Hypothalamus (tissue), 51 donors: Measurements from ENCODE around the gene TNS3.
"Not testable (repeated sequence)": the region's sequence is repeated elsewhere in the genome, so short reads cannot be mapped to it uniquely, and the experiment has no call there.

ENCODE experiments used
- DNase-seq, 51 donors: peaks; one replicate each; lab custom pipeline; 2025; lab: John Stamatoyannopoulos, UW

Gene TNS3

DNA sequence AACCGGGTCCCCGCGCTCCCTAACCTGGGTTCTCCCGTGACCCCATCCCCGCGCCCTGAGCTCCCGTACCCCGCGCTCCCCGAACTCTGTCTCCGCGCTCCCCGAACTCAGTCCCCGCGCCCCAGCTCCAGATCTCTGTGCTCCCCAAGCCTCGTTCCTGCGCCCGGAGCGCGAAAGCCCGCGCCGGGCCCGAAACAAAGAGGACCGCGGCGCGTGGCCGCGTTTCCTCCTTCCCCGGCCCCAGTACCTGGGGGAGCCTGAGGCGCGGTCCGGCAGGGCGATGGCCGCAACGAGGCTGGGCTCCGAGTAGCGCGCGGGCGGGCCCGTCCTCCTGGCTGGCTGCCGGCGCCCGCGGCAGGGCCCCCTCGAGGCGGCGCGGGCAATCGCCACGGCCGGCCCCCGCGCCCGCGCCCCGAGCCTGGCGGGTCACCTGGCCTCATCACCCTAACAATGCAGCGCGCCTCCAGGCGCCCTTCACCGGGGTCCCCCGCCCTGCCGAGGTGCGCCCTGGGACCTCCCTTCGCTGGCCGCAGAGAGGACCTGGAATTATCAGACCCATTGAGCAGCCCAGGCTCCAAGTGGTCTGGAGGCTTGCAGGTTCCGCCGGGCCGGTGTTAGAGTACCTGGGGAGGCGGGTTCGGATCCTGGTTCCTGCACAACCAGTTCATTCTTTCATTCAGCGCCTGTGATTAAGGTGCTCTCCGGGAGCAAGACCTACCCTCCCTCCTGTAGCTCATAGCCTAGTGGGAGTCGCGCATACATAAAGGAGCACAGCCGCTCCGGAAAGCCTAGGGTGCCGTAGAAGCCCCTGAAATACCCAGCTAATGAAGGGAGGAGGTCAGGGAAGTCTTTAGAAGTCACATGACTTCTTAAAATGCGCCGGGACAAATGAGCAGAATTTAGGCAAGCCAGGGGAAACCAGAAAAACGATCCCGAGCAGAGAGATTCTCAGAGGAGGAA is at the start of gene TNS3:
TSS of gene TNS3 (minus strand) at position 308 of the 960 bp plus-strand sequence. CDS start 142,475 bp downstream, outside the sequence.
- DNase-seq: peak in 2 of 51 donors; percentile 20 to 29

DNA sequence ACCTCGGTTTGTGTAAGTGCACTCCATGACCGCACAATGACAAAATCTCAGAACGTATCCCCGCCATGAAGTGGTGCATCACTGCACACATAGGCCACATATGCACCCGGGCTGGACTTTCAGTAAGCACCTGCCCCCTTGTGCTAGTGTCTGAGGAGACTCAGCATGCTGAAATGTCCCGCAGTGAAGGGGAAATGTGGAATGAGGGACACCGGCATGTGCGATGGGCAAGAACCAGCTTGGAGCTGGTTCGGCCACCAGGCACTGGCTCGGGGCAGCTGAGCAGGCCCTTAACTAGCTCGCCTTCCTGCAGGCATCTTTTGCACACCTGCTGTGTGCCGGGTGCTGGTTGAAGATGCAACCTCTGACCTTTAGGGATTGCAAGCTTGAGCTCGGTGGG is 49.8 kb upstream of the TNS3 start:
- no peak for DNase-seq

DNA sequence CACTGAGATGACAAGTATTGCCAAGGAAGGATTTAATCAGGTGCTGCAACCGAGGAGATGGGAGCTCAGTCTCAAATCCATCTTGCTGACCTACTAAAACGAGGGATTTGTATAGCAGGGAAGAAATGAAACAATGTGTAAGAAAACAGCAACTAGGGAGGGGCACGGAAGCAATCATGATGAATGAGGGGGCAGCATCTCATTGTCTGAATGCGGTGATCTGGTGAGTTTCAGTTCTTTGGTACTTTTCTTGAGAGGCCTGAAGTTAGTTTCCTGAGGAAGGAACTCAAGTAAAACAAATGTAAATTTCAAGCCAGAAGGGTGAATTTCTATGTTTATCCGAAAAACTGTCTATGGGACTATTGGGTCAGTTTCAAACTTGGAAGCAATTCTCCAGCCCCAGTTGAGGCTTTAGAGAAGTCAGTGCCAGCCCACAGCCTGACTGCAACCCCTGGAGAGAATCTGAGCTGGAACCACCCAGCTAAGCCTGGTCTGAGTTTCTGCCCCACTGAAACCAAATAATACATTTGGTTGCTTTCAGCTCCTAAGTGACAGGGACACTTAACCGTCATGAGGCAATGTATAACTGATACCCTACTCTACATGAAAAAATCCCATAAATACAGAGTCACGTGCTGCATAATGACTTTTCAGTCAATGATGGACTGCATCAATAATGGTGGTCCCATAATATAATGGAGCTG is 45.8 kb upstream of the TNS3 start:
- no peak for DNase-seq

DNA sequence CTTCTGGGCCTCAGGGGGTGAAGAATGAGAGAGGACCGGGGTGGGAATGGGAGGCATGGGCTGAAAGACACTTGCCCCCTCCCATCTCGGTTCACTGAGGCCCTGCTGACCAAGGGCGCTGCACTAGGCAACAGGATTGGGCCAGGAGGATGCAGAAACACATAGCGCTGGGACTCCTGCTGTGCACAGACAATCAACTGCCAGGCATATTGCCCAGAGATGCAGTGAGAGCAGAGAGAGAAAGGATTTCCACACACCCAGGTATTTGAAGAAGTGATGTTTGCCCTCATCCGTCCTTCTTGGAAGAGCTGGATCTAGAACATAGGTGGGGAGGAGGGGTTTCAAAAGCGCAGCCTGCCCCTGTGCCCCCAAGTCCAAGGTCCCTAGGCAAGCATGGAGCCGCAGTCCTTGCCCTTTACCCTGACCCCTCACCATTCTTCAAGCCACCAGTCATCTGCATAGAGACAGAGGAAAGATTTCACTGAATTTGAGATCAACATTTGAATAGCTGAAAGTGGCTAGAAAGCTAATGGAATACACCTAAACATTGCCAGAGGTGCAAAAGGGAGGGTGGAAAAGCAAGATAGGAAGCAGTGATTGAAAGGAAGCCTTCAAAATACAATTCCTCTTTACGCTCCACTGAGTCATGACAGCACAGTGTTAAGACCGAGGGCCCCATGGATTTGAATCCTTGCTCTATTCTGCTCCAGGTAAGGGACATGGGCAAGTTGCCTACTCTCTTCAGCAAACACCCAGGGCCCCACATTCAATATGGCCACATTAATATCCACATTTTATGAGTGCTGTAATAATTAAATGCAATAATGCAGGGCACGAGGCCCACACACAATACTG is 44.2 kb upstream of the TNS3 start:
- no peak for DNase-seq

DNA sequence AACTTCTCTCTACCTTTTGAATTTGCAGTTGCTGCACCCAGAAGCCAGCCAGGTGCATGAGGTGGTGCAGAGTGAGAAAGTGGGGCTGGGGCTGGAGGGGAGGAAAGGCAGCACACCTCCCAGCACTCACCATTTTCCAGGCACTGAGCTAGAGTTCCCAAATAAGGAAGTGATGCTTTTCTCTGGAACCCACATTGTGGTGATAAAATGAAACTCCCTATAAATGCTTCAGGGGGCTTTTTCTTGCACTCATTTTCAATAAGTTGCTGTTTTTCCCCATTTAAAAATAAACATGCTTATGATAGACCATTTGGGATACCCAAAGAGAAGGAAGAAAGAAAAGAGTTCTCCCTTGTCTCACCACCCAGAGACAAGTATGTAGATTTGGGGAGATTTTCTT is 42.8 kb upstream of the TNS3 start:
- no peak for DNase-seq

DNA sequence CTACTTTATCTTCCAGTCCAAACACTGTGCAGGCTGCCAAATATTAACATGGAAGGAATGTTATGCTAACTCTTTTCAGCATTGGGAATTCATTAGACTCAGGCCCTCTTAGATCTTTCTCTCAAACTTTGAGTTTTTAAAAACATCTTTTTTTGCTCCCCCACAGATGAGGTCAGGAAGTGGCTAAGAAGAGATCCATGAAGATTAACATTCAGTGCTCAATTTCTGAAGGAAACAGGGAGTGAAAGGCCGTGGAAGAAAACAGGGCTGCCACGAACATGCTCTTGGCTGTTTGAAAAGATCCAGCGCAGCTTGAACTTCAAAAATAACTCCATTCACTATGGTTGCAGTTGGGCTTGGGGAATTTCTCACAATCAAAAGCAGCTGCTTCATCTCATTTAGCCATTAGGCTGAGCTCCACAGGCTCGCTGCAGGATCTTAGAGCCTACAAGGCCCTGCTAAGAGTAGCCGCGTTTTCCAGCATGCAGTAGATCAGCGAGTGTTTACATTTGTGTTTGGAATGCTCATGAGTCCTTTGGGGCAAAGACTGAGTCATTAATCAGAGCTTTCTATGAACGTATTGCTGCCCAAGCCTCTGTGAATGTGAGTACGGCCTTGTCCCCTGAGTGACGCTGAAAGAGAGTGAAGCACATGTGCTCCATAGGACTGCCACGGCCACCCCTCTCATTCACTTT is 41.2 kb upstream of the TNS3 start:
- DNase-seq: no peak

- no peak for DNase-seq
Observed at GRCh38 chr7:47622586-47622945, 40.7 kb upstream of the TNS3 start.

DNA sequence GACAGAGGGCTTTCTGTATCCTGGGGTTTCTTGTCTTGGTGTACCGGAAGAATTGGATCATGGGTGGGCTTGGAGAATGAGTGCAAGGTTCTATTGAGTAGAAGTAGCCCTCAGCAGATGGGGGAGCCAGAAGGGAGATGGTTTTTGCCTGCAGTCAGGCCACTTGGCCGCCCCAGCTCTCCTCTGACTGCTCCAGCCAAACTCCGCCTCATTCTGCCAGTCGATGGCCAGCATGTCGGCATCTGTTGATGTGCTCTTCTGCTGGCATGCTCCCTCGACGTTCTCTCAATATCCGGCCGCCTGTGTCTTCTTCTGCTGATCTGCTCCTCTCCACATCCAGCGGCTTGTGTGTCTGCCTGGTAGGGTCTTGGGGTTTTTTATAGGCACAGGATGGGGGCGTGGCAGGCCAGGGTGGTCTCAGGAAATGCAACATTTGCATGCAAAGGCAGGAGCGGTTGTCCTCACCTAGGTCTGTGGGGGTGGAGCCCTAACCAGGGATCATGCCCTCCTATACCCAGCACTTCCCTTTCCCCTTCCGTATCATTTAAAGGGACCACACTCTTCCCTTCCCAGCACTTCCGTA is 40.2 kb upstream of the TNS3 start:
- DNase-seq: peak in 2 of 51 donors; percentile 11 to 21

DNA sequence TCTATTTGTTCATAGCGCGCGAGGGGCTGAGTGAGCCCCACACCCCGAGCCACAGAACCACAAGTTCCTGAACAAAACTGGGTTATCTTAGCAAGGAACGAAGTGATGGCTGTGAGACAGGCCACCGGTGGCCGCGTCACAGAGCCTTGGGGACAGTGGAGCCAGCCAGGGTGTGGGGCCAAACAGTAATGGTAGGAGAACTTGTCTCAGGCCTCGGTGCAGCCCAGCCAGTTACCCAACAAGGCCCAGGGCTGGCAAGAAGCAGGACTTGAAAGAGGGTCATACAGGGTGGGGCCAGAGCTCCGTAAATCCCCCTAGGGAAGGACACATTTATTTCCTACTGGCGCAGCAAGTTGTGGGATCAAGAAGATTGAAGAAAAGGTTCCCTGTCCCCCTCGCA is 39.4 kb upstream of the TNS3 start:
- DNase-seq: no peak

- no peak for DNase-seq
Observed at GRCh38 chr7:47619806-47620205, 37.9 kb upstream of the TNS3 start.

DNA sequence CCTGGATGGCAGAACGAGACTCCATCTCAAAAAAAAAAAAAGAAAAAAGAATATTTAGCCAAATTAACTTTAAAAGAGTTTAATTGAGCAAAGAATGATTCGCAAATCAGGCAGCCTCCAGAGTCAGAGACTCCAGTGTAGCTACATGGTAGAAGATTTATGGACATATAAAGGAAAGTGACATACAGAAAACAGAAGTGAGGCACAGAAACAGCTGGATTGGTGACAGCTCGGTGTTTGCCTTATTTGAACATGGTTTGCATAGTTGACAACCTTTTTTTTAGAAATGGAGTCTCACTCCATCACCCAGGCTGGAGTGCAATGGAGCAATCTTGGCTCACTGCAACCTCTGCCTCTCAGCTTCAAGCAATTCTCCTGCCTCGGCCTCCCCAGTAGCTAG is 35.2 kb upstream of the TNS3 start:
- no peak for DNase-seq

- DNase-seq: no peak
Observed at GRCh38 chr7:47614450-47614849, 32.5 kb upstream of the TNS3 start.

DNA sequence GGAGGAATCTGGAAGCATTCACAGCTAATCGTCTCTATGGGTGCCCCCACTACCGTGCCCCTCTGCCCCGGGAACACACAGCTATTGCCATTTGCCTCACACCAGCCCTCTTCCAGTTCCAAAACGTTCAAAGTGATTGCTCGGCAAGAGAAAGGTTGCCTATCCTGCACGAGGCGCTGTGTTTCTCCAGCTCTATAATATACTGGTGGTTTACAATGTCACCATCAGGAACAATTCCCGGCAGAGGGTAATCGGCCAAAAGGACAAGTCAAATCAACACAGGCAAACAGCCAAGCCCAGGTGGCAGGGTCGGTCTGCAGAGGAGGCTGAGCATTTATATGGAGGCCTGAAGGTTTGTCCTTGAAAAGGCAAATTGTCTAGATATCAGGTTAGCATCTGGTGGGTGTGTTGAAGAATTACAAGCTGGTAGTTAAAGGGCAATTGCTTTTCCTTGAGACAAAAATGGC is 29.2 kb upstream of the TNS3 start:
- no peak for DNase-seq

DNA sequence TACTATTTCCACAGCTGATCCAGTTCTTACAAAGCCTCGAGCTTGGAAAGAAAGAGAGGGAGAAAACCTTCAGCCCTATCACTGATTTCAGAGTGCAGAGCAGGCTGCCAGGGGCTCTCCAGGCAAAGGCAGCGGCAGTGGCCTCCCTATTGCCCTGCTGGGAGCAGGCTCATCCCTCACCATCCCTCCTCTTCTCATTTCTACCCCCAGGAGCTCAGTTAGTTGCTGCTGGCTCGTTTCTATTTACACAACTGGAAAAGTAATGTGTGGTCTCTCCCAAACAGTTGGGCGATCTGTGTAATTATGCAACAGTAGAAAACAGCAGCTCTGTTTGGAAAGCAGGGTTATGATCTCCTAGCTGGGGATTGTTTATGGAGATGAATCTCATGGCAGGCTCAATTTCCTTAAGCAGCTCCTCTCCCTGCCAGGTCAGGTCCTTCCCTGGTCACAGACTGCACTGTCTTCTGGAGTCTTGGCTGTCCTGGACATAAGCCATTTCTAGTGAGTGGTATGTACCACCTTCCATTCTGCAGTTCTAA is 28.7 kb upstream of the TNS3 start:
- no peak for DNase-seq

- DNase-seq: no peak
Observed at GRCh38 chr7:47609803-47610452, 28.0 kb upstream of the TNS3 start.

DNA sequence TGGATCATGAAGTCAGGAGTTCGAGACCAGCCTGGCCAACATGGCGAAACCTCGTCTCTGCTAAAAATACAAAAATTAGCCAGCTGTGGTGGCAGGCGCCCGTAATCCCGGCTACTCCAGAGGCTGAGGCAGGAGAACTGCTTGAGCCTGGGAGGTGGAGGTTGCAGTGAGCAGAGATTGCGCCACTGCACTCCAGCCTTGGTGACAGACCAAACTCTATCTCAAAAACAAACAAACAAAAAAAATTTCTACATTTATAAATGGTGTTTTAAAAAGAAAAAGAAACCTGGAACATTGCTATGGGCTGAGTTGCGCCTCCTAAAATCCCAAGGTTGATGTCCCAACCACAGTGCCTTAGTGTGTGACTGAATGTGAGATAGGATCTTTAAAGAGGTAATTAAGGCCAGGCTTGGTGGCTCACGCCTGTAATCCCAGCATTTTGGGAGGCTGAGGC is 24.7 kb upstream of the TNS3 start:
- DNase-seq: not testable (repeated sequence)

DNA sequence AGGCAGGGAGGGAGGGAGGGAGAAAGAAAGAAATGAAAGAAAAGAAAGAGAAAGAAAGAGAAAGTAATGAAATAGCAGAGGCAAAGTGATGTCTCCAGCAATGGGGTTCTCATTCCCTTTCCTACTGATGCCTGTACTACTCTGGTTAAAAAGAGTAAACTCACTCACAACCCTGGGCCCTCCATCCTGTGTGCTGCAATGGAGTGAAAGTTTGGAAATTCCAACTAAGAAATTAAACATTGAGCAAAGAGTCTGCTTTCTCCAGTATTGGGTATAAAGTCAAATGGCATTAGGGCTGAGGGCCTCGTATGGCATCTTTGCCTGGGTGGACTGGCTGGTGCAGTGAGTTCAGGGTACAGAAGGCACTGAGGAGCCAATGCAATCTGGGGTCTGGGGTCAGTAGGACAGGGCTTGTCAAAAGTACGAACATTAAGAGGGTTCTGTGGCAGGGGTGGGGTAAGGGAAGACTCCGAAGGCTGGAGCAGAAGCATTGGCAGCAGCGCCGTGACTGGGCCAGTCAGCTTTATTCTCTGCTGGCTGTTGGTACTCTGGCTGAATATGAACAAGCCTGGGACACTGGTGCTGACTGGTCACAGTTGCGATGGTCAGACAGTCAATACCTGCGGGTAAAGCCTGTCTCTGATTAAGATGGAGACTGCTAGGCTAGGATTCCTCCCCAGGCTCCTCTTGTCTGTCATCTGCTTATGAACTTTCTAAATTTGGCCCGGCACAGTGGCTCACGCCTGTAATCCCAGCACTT is 24.1 kb upstream of the TNS3 start:
- DNase-seq: no peak

DNA sequence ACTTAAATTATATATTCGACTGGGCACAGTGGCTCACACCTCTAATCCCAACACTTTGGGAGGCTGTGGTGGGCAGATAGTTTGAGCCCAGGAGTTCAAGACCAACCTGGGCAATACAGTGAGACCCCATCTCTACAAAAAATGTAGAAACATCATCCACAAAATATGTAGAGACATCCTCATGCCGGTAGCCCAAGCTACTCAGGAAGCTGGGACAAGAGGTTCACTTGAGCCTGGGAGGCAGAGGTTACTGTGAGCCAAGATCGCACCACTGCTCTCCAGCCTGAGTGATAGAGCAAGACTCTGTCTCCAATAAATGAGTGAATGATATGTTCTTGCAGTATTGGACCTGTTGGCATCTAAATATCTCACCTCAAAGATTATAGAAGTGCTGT is 22.6 kb upstream of the TNS3 start:
- no peak for DNase-seq
